ENCODE results near the gene CTIF.

DNA sequence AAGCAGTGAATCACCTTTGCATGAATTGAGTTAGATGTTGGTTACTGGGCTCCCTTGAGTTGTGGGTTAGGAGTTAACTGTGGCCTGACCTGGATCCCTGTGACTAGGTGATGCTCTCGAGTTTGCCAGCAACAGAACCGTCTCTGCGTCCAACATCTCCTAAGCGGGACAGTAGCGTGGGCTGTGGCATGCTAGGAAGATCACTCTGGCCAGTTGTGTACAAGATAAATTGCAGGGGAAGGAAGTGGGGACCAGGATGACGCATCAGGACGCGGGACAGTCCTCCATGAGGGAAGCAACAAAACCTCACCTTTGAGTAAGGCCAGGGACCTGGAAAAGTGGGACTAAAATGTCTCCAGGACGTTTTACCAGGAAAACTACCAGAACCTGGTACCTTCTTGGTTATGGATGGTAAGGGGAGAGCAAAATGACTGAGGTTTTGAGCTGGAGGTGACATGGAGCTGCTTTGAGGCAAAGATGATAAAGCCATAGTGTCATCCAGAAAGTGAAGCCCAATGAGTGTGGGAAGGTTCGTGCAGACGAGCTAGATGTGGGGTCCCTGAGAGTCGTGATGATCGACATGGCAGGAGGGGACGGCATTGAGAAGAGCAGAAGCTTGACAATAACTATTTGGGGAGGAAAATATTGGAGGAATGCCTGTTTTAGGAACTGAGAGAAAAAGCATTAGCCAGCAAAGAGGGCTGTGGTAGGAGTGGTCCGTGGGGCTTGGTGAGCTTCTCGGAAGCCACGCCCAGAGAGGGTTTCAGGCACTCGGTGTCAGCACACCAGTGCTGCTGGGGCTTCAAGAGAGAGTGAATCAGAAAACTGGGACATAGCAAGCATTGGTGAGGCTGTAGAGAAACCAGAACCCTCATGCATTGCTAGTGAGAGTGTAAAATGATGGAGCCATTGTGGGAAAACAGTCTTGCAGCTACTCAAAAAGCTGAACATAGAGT lies 316.9 kb downstream of the CTIF start:
- TF ChIP-seq, protein P1, sequence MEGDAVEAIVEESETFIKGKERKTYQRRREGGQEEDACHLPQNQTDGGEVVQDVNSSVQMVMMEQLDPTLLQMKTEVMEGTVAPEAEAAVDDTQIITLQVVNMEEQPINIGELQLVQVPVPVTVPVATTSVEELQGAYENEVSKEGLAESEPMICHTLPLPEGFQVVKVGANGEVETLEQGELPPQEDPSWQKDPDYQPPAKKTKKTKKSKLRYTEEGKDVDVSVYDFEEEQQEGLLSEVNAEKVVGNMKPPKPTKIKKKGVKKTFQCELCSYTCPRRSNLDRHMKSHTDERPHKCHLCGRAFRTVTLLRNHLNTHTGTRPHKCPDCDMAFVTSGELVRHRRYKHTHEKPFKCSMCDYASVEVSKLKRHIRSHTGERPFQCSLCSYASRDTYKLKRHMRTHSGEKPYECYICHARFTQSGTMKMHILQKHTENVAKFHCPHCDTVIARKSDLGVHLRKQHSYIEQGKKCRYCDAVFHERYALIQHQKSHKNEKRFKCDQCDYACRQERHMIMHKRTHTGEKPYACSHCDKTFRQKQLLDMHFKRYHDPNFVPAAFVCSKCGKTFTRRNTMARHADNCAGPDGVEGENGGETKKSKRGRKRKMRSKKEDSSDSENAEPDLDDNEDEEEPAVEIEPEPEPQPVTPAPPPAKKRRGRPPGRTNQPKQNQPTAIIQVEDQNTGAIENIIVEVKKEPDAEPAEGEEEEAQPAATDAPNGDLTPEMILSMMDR (IDR thresholded peaks at IDR 0.05): no peak
- TF ChIP-seq POLR2A (IDR thresholded peaks at IDR 0.05): no peak
